ENCODE data around the gene CRYGN. TPM values are rescaled to one million over a fixed set of nuclear protein-coding genes. Genes with fewer than 3 reads are reported as not detected.

The CRYGN gene
- total and polyA plus RNA-seq, 2 donors from 2014 or later = 0.22 TPM; not detected in 1

DNA sequence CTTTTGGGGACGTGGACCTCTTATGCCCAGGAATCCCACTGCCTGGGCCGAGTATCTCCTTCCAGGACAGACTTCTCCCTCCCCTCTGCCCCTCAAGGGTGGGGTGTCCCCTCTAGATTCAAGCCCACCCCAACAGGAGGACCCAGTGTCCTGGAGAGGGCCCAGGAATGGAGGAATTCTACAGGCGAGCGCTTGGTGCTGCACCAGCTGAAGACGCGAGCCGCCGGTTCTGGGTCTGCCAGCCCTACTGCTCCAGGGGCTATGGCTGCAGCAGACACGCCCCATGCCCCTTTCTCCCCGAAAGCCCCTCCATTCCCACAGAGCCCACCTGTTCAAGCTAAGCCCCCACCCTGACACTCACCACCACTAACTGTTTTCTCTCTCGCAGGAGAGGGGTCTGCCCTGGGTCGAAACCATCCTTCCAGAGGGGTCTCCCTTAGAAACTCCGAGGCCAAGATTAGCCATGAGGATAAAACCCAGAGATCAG, 8.6 kb downstream of the CRYGN start:
- TF ChIP-seq, protein P1, sequence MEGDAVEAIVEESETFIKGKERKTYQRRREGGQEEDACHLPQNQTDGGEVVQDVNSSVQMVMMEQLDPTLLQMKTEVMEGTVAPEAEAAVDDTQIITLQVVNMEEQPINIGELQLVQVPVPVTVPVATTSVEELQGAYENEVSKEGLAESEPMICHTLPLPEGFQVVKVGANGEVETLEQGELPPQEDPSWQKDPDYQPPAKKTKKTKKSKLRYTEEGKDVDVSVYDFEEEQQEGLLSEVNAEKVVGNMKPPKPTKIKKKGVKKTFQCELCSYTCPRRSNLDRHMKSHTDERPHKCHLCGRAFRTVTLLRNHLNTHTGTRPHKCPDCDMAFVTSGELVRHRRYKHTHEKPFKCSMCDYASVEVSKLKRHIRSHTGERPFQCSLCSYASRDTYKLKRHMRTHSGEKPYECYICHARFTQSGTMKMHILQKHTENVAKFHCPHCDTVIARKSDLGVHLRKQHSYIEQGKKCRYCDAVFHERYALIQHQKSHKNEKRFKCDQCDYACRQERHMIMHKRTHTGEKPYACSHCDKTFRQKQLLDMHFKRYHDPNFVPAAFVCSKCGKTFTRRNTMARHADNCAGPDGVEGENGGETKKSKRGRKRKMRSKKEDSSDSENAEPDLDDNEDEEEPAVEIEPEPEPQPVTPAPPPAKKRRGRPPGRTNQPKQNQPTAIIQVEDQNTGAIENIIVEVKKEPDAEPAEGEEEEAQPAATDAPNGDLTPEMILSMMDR (IDR thresholded peaks at IDR 0.05; ENCODE audit: borderline replicate concordance, extremely low read depth, insufficient read depth) = no peak
- H3K36me3 ChIP-seq (ENCODE audit: control insufficient read depth in 2 of 3, insufficient read depth in 3 of 3, low read length in 3 of 3) = no peaks in the 10 kb centered on the region
- H3K27me3 ChIP-seq (ENCODE audit: control insufficient read depth, insufficient read depth, low read length) = no peaks in the 10 kb centered on the region
- H3K9me3 ChIP-seq (ENCODE audit: control insufficient read depth in 2 of 3, insufficient read depth in 1 of 3, low read length in 3 of 3) = no peaks in the 10 kb centered on the region
- DNase-seq = peak in 1 of 5 donors; percentile 40
- H3K4me1 ChIP-seq (ENCODE audit: control insufficient read depth in 2 of 3, insufficient read depth in 2 of 3, low read depth in 1 of 3, low read length in 3 of 3) = peaks cover 0 to 8% (median 8%) of the 10 kb centered on the region in 3 donors
- H3K4me3 ChIP-seq (ENCODE audit: low read length in 3 of 3) = no peak overlapping the region
- intact Hi-C loops (cut with DNase I) = no loop called here
- no peak overlapping the region for H3K27ac ChIP-seq (ENCODE audit: low read depth in 2 of 2, low read length in 2 of 2)
- FAIRE-seq = no peak
- no peak overlapping the region for H3K9ac ChIP-seq (ENCODE audit: low read length in 3 of 3)

DNA sequence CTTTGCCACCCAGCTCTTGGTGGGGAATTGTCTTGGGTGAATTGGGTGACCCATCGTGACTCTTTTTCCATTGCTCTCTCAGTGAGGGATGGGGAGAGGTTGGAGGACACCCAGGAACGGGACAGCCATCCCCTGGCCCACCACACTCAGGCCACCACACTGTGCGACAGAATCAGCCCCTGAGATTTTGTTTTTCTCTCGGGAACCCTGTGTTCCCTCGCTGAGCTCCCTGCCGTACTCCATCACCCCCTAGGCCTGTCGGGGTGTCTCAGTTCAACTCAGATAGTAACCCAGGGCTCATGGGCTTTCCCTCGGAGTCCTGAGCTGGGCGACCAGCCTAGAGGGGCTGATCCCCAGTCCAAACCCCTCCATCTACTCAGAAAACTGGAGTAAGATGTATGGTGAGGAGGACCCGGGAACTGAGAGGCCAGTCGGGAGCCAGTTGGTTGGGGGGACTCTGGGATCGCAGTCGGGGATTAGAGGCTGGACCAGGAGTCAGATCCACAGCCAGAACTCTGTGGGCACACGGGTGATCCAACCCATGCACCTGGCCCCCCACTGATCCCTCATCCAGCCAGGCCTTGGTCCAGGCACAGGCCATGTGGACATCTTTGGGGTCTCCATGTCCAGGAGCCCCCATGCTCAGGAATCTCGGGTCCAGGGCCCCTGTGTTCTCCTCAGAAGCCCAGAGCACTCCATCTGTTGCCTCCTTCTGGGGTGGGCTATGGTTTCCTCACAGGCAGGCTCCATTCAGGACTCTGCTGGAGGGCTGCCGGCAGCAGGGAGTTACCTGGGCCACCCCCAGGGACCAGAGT, 9.3 kb downstream of the CRYGN start:
- no peaks in the 10 kb centered on the region for H3K9me3 ChIP-seq (ENCODE audit: control insufficient read depth in 2 of 3, insufficient read depth in 1 of 3, low read length in 3 of 3)
- DNase-seq = peak in 1 of 5 donors; percentile 35
- no peaks in the 10 kb centered on the region for H3K36me3 ChIP-seq (ENCODE audit: control insufficient read depth in 2 of 3, insufficient read depth in 3 of 3, low read length in 3 of 3)
- TF ChIP-seq, protein P1 (IDR thresholded peaks at IDR 0.05; ENCODE audit: borderline replicate concordance, extremely low read depth, insufficient read depth) = no peak
- no peak overlapping the region for H3K4me3 ChIP-seq (ENCODE audit: low read length in 3 of 3)
- H3K27ac ChIP-seq (ENCODE audit: low read depth in 2 of 2, low read length in 2 of 2) = no peak overlapping the region
- H3K27me3 ChIP-seq (ENCODE audit: control insufficient read depth, insufficient read depth, low read length) = no peaks in the 10 kb centered on the region
- no peak overlapping the region for H3K9ac ChIP-seq (ENCODE audit: low read length in 3 of 3)
- peaks cover 0 to 8% (median 8%) of the 10 kb centered on the region in 3 donors for H3K4me1 ChIP-seq (ENCODE audit: control insufficient read depth in 2 of 3, insufficient read depth in 2 of 3, low read depth in 1 of 3, low read length in 3 of 3)
- FAIRE-seq = no peak
- intact Hi-C loops (cut with DNase I) = no loop called here

- intact Hi-C loops (cut with DNase I) = no loop called here
- no peaks in the 10 kb centered on the region for H3K9me3 ChIP-seq (ENCODE audit: control insufficient read depth in 2 of 3, insufficient read depth in 1 of 3, low read length in 3 of 3)
- TF ChIP-seq, protein P1 (IDR thresholded peaks at IDR 0.05; ENCODE audit: borderline replicate concordance, extremely low read depth, insufficient read depth) = no peak
- no peaks in the 10 kb centered on the region for H3K36me3 ChIP-seq (ENCODE audit: control insufficient read depth in 2 of 3, insufficient read depth in 3 of 3, low read length in 3 of 3)
- H3K4me3 ChIP-seq (ENCODE audit: low read length in 3 of 3) = no peak overlapping the region
- FAIRE-seq (no peak), DNase-seq (peak in 2 of 5 donors; percentile 49 to 52)
- H3K27me3 ChIP-seq (ENCODE audit: control insufficient read depth, insufficient read depth, low read length) = no peaks in the 10 kb centered on the region
- peaks cover 0 to 8% (median 8%) of the 10 kb centered on the region in 3 donors for H3K4me1 ChIP-seq (ENCODE audit: control insufficient read depth in 2 of 3, insufficient read depth in 2 of 3, low read depth in 1 of 3, low read length in 3 of 3)
- no peak overlapping the region for H3K9ac ChIP-seq (ENCODE audit: low read length in 3 of 3)
- peak overlapping the region in 1 of 2 donors; percentile 75 for H3K27ac ChIP-seq (ENCODE audit: low read depth in 2 of 2, low read length in 2 of 2)
These were observed 10.2 kb downstream of the CRYGN start for GRCh38 chr7:151429560-151430331.
